Memory B cell (primary cell): Measurements from ENCODE around the gene C6orf47.

Experiments used
- ATAC-seq: fragments of 150-1000 bp; cut with Tn5 transposase; 2 replicates; pipeline ENCODE4 v1.10.0; 2021; ENCODE audit warnings: low read depth, mild to moderate bottlenecking, moderate library complexity
- DNase-seq, 2 donors: peaks; one replicate each; pipeline ENCODE4 v3.0.0; 2022; ENCODE audit warnings: low spot score in 2 of 2
- H3K27ac Mint-ChIP-seq: one replicate; pipeline ENCODE4 v1.8.0; 2022; ENCODE audit warnings: mild to moderate bottlenecking, moderate library complexity, mixed read lengths
- H3K27me3 Mint-ChIP-seq: one replicate; pipeline ENCODE4 v1.8.0; 2022; ENCODE audit warnings: mixed read lengths
- H3K36me3 Mint-ChIP-seq: one replicate; pipeline ENCODE4 v1.8.0; 2022; ENCODE audit warnings: mild to moderate bottlenecking, mixed read lengths
- H3K4me1 Mint-ChIP-seq: one replicate; pipeline ENCODE4 v1.8.0; 2022; ENCODE audit warnings: mixed read lengths
- H3K4me3 Mint-ChIP-seq: one replicate; pipeline ENCODE4 v1.8.0; 2022; ENCODE audit warnings: mild to moderate bottlenecking, moderate library complexity, mixed read lengths
- H3K9me3 Mint-ChIP-seq: one replicate; pipeline ENCODE4 v1.8.0; 2022; ENCODE audit warnings: mixed read lengths

The C6orf47 gene

GRCh38 chr6:31627690-31628287 lies 32.8 kb downstream of the C6orf47 start:
- Mint-ChIP-seq H3K36me3 (peaks cover 47% of the 10 kb centered on the region), H3K4me3 (no peak overlapping the region)
- no peak for DNase-seq

DNA sequence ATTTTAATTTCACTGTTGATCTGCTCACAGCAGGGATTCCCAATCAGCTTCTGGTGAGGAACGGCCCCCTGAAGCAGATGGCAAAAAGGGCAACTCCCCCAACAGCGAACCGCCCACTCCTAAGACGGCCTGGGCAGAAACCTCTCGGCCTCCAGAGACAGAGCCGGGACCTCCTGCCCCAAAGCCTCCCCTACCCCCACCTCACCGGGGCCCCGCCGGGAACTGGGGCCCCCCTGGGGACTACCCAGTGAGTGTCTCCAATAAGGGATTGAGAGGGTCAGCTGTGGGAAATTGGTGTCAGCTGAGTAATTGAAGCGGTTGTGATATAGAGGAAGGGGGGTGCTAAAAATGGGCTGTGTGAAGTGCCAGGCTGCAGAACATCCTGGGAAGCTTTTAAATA lies 33.6 kb downstream of the C6orf47 start:
- no peaks in the 10 kb centered on the region for H3K9me3 Mint-ChIP-seq
- peaks cover 11% of the 10 kb centered on the region for H3K4me1 Mint-ChIP-seq
- no peaks in the 10 kb centered on the region for H3K27me3 Mint-ChIP-seq
- no peak for DNase-seq
- no peak for ATAC-seq
- no peak overlapping the region for H3K4me3 Mint-ChIP-seq
- H3K27ac Mint-ChIP-seq = no peak overlapping the region
- peaks cover 45% of the 10 kb centered on the region for H3K36me3 Mint-ChIP-seq

More at GRCh38 chr6:31627690-31628287, 32.8 kb downstream of the C6orf47 start:
- Mint-ChIP-seq H3K9me3 (no peaks in the 10 kb centered on the region), H3K27me3 (no peaks in the 10 kb centered on the region), H3K27ac (no peak overlapping the region), H3K4me1 (peaks cover 4% of the 10 kb centered on the region)
- no peak for ATAC-seq

- peaks cover 17% of the 10 kb centered on the region for H3K4me1 Mint-ChIP-seq
- H3K27me3 Mint-ChIP-seq = no peaks in the 10 kb centered on the region
- H3K36me3 Mint-ChIP-seq = peaks cover 31% of the 10 kb centered on the region
- DNase-seq = no peak
- H3K9me3 Mint-ChIP-seq = no peaks in the 10 kb centered on the region
- H3K4me3 Mint-ChIP-seq = no peak overlapping the region
- ATAC-seq = no peak
- H3K27ac Mint-ChIP-seq = no peak overlapping the region
Observed at GRCh38 chr6:31624070-31624469, 36.5 kb downstream of the C6orf47 start.

- Mint-ChIP-seq H3K36me3 (peaks cover 26% of the 10 kb centered on the region), H3K4me3 (no peak overlapping the region), H3K4me1 (peaks cover 16% of the 10 kb centered on the region), H3K27ac (peak overlapping the region; percentile 92), H3K27me3 (no peaks in the 10 kb centered on the region), H3K9me3 (no peaks in the 10 kb centered on the region)
- DNase-seq (no peak), ATAC-seq (no peak)
Observed at GRCh38 chr6:31622684-31623091, 37.9 kb downstream of the C6orf47 start.

DNA sequence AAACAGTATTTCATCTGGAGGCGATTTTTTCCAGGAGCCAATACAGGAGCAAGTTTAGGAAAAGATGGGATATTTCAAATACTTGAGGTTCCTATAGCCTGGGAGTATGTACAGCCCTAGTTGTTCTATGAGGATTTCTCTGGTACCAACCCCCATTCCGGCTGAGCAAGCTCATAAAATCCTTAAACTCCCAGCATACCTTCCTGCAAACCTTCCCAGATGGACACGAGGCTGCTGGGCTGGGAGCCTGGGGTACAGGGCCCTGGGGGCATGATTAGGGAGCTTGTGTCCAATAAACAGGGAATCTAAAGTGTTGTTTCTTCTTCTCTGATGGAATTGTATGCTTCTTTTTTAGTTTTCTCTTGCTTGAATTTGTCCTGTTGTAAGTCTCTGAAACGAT lies 38.6 kb downstream of the C6orf47 start:
- Mint-ChIP-seq H3K36me3 (peaks cover 19% of the 10 kb centered on the region), H3K27me3 (no peaks in the 10 kb centered on the region)

GRCh38 chr6:31621320-31621939 lies 39.1 kb downstream of the C6orf47 start:
- H3K4me3 Mint-ChIP-seq = peak overlapping the region; percentile 88
- H3K36me3 Mint-ChIP-seq = peaks cover 16% of the 10 kb centered on the region
- no peak for DNase-seq

More for the DNA sequence above, 38.6 kb downstream of the C6orf47 start:
- H3K27ac Mint-ChIP-seq = peak overlapping the region; percentile 92
- H3K4me3 Mint-ChIP-seq = peak overlapping the region; percentile 88
- ATAC-seq = no peak
- H3K9me3 Mint-ChIP-seq = no peaks in the 10 kb centered on the region
- H3K4me1 Mint-ChIP-seq = peaks cover 15% of the 10 kb centered on the region
- DNase-seq = no peak

DNA sequence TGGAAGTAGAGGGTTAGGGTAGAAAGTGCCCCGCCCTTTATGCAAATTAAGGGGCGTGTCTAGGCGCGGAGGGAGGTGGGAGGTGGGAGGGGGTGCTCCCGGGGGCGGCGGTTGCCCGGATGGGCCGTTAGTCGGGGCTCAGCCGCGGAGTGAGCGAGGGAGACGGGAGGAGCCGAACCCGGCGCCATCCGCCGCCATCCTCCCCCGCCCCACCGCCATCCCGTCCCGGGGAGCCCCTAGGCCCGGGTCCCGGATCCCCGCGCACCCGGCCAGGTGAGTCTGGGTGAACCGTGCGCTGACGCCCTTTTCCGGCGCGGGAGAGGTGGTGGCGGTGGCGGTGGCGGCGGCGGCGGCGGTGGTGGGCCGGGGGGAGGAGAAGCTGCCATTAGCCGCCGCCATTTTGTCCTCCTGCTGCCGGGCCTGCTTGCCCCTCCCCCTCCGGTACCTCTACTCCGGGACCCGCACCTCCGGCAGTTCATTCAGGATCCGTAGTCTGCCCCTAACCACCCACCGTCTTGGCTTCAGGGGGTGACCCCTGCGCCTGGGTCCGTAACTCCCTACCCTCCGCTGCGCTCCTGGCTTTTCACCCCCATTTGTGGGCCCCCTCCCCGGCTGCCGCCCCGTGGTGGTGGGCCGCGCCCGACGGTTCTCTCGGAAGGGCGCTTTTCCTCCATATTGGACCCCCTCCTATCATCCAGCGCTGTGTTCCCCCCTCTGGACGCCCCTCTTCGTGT lies 39.8 kb downstream of the C6orf47 start, which contains the start of gene PRRC2A:
Gene PRRC2A (plus strand): TSS at position 130 of the 734 bp plus-strand sequence. CDS start 2,075 bp downstream, outside the sequence.
- Mint-ChIP-seq H3K27ac (peak within 1 kb of the TSS; percentile 92), H3K36me3 (peaks cover 11% of the 10 kb centered on the region), H3K4me3 (peak within 1 kb of the TSS; percentile 88), H3K4me1 (peaks cover 22% of the 10 kb centered on the region), H3K27me3 (no peaks in the 10 kb centered on the region), H3K9me3 (no peaks in the 10 kb centered on the region)
- DNase-seq = no peak
- peak; percentile 29 for ATAC-seq

More at GRCh38 chr6:31621320-31621939, 39.1 kb downstream of the C6orf47 start:
- Mint-ChIP-seq H3K27me3 (no peaks in the 10 kb centered on the region), H3K4me1 (peaks cover 17% of the 10 kb centered on the region), H3K9me3 (no peaks in the 10 kb centered on the region), H3K27ac (peak overlapping the region; percentile 92)
- no peak for ATAC-seq

GRCh38 chr6:31619805-31620585 lies 40.6 kb downstream of the C6orf47 start:
- peaks cover 30% of the 10 kb centered on the region for H3K4me1 Mint-ChIP-seq
- H3K36me3 Mint-ChIP-seq = peaks cover 10% of the 10 kb centered on the region
- peak; percentile 79 for ATAC-seq
- H3K9me3 Mint-ChIP-seq = no peaks in the 10 kb centered on the region
- H3K4me3 Mint-ChIP-seq = peak overlapping the region; percentile 88
- peak overlapping the region; percentile 92 for H3K27ac Mint-ChIP-seq
- H3K27me3 Mint-ChIP-seq = no peaks in the 10 kb centered on the region
- peak; percentile 89 to 91 for DNase-seq

GRCh38 chr6:31617010-31617409 lies 43.6 kb downstream of the C6orf47 start:
- ATAC-seq (no peak), DNase-seq (no peak)
- Mint-ChIP-seq H3K9me3 (no peaks in the 10 kb centered on the region), H3K4me3 (no peak overlapping the region), H3K27ac (no peak overlapping the region), H3K27me3 (no peaks in the 10 kb centered on the region), H3K4me1 (peaks cover 31% of the 10 kb centered on the region), H3K36me3 (peaks cover 3% of the 10 kb centered on the region)

GRCh38 chr6:31615748-31616147 lies 44.8 kb downstream of the C6orf47 start:
- H3K36me3 Mint-ChIP-seq = no peaks in the 10 kb centered on the region
- H3K27me3 Mint-ChIP-seq = no peaks in the 10 kb centered on the region
- DNase-seq = no peak
- ATAC-seq = no peak
- H3K4me3 Mint-ChIP-seq = no peak overlapping the region
- no peaks in the 10 kb centered on the region for H3K9me3 Mint-ChIP-seq
- H3K27ac Mint-ChIP-seq = peak overlapping the region; percentile 68
- H3K4me1 Mint-ChIP-seq = peaks cover 25% of the 10 kb centered on the region

DNA sequence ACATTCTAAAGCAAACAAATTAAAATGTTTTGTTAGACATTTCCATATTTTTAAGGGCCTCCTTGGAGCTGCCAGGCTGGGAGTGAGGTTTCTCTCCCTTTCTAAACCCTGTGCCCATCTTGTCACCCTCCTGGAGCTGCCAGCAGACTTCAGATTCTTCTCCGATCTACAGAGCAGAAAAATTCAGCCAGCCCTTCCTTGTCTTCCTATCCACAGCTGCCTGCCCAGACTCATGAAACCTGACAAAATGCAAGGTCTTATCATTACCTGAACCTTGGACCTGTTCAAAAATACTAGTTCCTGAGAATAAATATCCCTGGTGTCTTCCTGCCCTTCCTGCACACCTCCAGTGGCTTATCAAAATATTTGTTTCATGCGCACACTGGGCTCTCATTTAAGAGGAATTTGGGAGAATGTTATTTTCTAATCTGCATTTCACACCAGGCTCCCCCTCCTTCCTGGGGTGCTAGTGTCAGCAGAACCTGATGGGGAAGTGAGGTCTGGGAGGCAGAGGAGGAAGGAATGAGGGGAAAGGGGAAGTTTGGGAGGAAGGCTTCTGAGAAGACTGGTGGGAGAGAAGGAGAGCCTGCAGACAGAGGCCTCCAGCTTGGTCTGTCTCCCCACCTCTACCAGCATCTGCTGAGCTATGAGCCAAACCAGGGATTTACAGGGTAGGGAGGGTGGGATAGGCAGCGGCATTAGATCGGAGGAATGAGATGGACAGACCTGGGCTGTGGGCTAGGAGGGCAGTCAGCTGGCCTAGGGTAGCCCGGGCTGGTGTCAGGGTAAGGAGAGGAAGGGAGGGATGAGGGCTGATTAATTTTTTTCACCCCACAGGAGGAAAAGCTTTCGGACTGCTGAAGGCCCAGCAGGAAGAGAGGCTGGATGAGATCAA lies 45.6 kb downstream of the C6orf47 start, which contains the start of gene AIF1:
Gene AIF1 (plus strand): TSS at position 551 of the 895 bp plus-strand sequence. CDS start 96 bp downstream, at position 647.
- peak within 1 kb of the TSS; percentile 68 for H3K27ac Mint-ChIP-seq
- peak; percentile 46 for ATAC-seq
- H3K27me3 Mint-ChIP-seq = no peaks in the 10 kb centered on the region
- no peaks in the 10 kb centered on the region for H3K9me3 Mint-ChIP-seq
- H3K36me3 Mint-ChIP-seq = no peaks in the 10 kb centered on the region
- no peak for DNase-seq
- H3K4me3 Mint-ChIP-seq = peak within 1 kb of the TSS; percentile 41
- peaks cover 23% of the 10 kb centered on the region for H3K4me1 Mint-ChIP-seq

- ATAC-seq (peak; percentile 83), DNase-seq (no peak)
- Mint-ChIP-seq H3K4me3 (peak overlapping the region; percentile 5), H3K27me3 (no peaks in the 10 kb centered on the region), H3K9me3 (no peaks in the 10 kb centered on the region), H3K4me1 (peaks cover 23% of the 10 kb centered on the region), H3K27ac (no peak overlapping the region), H3K36me3 (no peaks in the 10 kb centered on the region)
Observed at GRCh38 chr6:31614075-31614619, 46.4 kb downstream of the C6orf47 start.
